B cell (primary cell): Measurements from ENCODE around the gene ETFA.

Source experiments
- CTCF ChIP-seq: fragments of 200-600 bp; IDR thresholded peaks from one replicate; pipeline ENCODE4 v1.8.0; 2022; ENCODE audit warnings: antibody characterized with exemption, mild to moderate bottlenecking
- EZH2 ChIP-seq: IDR thresholded peaks from 2 replicates; pipeline ENCODE4 v1.6.1; 2012; ENCODE audit warnings: borderline replicate concordance, low read depth, mild to moderate bottlenecking, moderate library complexity, low read length; ENCODE audit not compliant: insufficient read depth, poor library complexity, severe bottlenecking

- TF ChIP-seq CTCF (no peak), EZH2 (no peak)
These were observed 21.7 kb downstream of the ETFA start for GRCh38 chr15:76289582-76289981.
